NCI-H82 (cell line): ENCODE results near the gene MBLAC1.

Experiments used
- DNase-seq: peaks from one replicate; lab custom pipeline; 2025; lab: John Stamatoyannopoulos, UW

Gene MBLAC1

DNA sequence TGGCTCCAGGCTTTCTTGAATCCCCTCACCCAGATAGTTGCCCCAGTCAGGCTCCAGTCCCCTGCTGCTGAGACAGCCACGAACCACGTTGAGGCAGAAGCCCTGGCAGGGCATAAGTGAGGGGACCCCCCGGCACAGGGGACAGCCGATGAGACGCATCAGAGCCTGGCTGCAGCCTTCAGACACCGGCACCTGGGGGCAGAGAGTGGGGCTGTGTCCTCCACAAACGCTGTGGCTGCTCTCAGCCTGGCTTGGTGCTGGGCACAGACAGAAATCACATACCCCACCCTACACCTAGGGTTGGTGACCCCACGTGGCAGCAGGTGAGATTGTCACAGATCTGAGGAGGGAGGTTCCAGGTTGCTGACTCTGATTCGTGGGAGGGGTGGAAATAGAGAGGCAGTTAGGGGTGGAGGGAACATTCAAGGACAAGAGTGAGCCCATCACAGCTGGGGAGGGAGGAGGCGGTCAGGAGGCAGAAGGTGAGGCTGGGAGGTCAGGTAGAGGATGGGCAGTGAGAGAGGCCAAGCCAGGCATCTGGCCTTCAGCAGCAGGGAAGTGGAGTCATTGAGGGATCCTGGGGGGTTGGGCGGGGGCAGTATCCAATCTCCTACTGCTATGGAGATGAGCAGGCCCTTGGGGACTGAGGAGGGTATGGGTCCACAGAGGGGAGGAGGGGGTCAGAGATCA is 47.2 kb downstream of the MBLAC1 start:
- no peak for DNase-seq

DNA sequence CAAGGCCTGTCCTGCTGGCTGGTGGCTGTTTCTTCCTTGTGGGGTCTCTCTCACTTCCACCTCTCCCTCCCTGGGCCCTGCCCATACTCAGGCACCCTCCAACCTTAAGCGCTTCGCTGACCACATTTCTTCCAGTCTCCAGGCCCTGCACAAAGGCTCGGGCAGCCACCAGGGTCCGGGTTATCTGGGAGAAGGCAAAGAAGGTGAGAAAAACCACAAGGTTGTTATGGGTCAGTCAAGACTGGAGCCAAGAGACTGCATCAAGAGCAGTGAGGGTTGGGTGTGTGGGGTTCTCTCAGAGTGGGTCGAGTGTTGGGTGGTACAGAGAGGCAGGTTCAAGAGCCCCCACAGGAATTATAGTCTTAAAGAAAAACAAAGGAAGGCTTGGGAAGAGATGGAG is 47.8 kb downstream of the MBLAC1 start:
- DNase-seq = no peak

DNA sequence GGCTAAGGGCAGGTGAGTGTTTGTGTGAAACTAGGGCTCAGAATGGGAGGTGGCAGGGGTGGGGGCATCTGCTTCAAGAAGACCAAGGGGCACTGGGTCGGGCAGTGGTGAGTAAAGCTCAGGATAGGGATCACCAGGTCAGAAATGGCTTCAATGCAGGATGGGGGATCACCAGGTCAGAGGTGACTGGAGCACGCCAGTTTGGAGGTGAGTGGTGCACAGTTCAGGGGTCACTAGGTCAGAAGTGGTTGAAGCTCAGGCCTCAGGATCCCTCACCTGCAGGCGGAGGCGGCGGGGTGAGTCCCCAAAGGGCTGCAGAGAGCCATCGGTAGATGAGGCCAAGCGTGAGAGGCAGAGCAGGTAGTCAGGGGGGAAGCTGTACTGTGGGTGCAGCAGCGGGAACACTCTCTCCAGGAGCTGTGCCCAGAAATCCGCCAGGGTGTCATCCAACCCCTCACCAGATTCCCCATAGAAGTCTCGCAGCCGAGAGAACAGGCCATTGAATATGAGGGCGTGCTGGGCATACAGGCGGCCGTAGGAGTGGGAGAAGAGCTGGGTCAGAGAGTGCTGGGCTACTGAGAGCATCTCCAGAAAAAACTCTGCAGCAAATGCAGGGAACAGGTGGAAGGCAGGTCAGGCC is 48.6 kb downstream of the MBLAC1 start:
- DNase-seq = no peak

DNA sequence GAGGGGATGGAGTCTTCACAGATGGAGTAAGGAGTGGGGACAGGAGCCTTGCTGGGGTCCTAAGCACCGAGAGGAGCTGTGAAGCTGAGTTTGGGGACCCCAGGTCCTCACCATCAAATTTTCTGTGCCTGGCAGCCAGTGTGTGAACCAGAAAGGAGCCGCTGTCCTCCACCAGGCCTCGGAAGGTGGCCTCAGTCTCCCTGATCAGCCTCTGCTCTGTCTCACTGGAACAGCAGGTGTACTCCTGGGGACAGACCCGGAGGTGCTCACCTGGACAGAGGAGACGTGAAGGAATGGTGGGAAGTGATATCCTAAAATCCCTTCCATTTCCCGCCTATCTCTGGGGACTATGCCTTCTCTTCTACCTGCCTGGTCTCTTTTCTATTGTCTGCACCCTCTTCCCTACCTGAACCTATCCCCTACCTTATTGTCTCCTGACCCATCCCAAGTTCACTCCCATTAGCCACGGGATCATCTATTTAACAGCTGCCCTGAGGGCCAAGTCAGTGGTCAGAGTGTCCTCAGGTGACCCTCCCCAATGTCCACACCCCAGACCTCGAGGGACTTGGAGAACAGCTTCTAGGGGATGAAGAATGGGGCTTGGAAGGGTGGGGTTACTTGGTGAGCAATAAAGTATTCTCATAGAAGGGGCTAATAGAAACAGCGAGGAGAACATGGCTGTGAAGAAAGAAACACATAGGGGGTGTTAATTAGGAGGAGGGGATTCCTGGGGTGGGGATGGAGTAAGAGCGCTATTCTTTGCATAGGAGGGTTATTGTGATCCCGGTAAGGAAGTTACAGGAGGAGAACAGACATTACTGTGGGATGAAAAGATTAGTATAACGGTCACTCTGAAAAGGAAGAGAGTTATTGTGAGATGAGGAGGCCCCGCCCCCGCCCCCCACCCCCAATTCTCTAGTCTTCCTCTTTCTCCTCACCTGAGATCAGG is 49.6 kb downstream of the MBLAC1 start:
- DNase-seq = peak; percentile 48

DNA sequence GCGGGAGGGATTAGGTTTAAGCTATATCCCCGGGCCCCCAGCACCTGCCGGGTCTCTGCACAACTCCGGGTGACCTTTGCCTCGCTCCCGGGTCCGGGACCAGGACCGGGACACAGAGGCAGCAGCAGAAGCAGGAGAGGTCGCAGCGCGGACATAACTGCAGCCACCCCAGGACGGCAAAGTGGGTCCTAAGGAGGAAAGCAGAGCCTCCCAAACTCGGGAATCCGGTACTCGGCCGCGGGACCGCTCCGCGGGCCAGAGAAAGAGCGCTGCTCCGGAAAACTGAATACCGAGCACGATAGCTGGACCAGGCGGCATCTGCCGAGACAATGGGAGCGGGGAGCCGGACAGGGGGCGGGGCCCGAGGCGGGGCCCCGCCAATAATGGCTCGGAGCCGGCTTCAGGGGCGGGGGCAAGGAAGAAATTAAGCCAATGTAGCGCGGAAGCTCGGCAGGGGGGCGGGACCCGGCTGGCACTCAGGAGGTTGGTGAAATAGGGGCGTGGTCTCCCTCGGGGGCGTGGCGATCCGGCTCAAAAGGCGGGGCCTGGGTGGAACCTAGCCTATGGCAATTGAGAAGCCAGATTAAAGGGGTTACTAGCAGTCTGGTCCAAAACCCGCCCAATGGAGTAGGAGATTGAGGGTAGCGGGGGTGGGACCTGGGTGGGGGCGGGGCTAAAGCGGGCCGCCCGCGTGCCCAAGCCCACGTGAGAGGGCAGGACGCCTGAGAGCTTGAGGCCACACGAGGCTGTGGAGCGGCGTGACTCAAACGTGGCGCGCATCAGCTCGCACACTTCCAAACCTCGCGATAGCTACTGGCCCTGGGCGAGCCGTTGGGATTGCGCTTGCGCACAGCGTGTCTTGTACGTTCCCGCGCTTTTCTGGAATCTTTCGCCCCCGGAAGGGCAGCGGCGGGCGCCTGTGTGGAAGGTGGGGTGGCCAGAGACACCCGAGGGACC is 50.6 kb downstream of the MBLAC1 start, which contains the start of the genes GPC2 and STAG3:
Gene GPC2 (minus strand): TSS at position 337 of the 957 bp plus-strand sequence. CDS start 182 bp downstream, at position 155.
Gene STAG3 (plus strand): TSS at position 874 of the 957 bp plus-strand sequence. CDS start 2,639 bp downstream, outside the sequence.
- DNase-seq = peak; percentile 99
